GM23338 (cell line): Measurements from ENCODE around the gene TMPRSS2. TPM values are rescaled to one million over a fixed set of nuclear protein-coding genes. Genes with fewer than 3 reads are reported as not detected.

Experiments
- ATAC-seq: fragments of 200-7000 bp; cut with Tn5 transposase; 3 replicates; pipeline ENCODE4 v1.9.1; 2020
- DNase-seq: peaks from one replicate; pipeline ENCODE4 v3.0.0-alpha.2; 2015; ENCODE audit warnings: low spot score
- H2AFZ ChIP-seq: fragments of 200-600 bp; sonication (generic); 2 replicates; pipeline ENCODE4 v1.8.0; 2016; ENCODE audit warnings: antibody characterized with exemption, mild to moderate bottlenecking, moderate library complexity
- H3F3A ChIP-seq: fragments of 200-600 bp; sonication (generic); replicated peaks from 2 replicates; pipeline ENCODE4 v1.8.0; 2017; ENCODE audit warnings: antibody characterized with exemption, mixed run types, low read depth
- H3K27ac ChIP-seq: fragments of 200-600 bp; sonication (generic); 2 replicates; pipeline ENCODE4 v1.6.1; 2016; ENCODE audit warnings: low read depth
- H3K27me3 ChIP-seq: fragments of 200-600 bp; sonication (generic); 2 replicates; pipeline ENCODE4 v1.8.0; 2016; ENCODE audit warnings: mild to moderate bottlenecking, mixed run types, moderate library complexity; ENCODE audit not compliant: insufficient read depth
- H3K36me3 ChIP-seq: fragments of 200-600 bp; sonication (generic); 2 replicates; pipeline ENCODE4 v1.8.0; 2016; ENCODE audit warnings: mild to moderate bottlenecking; ENCODE audit not compliant: insufficient read depth
- H3K4me1 ChIP-seq: fragments of 200-600 bp; sonication (generic); 2 replicates; pipeline ENCODE4 v1.8.0; 2016; ENCODE audit warnings: mild to moderate bottlenecking, moderate library complexity; ENCODE audit not compliant: insufficient read depth
- H3K4me2 ChIP-seq: fragments of 200-600 bp; sonication (generic); 2 replicates; pipeline ENCODE4 v1.7.1; 2017; ENCODE audit warnings: mixed run types
- H3K4me3 ChIP-seq: fragments of 200-600 bp; sonication (generic); 2 replicates; pipeline ENCODE4 v1.6.1; 2016; ENCODE audit warnings: mixed run types
- H3K79me2 ChIP-seq: fragments of 200-600 bp; sonication (generic); replicated peaks from 2 replicates; pipeline ENCODE4 v1.8.0; 2017; ENCODE audit warnings: mild to moderate bottlenecking; ENCODE audit not compliant: insufficient read depth
- H3K9me2 ChIP-seq: fragments of 200-600 bp; sonication (generic); 2 replicates; pipeline ENCODE4 v1.8.0; 2017; ENCODE audit not compliant: insufficient read depth
- H4K20me1 ChIP-seq: fragments of 200-600 bp; sonication (generic); replicated peaks from 2 replicates; pipeline ENCODE4 v1.8.0; 2017; ENCODE audit warnings: mild to moderate bottlenecking; ENCODE audit not compliant: insufficient read depth
- H3K27ac Mint-ChIP-seq: 2 replicates; pipeline ENCODE4 v1.8.0; 2020; ENCODE audit warnings: inconsistent platforms, mild to moderate bottlenecking, moderate library complexity, mixed read lengths
- H3K27me3 Mint-ChIP-seq: 3 replicates; pipeline ENCODE4 v1.8.0; 2022; ENCODE audit warnings: low read depth, mild to moderate bottlenecking, moderate library complexity, mixed read lengths, inconsistent platforms; ENCODE audit not compliant: insufficient read depth, poor library complexity
- H3K36me3 Mint-ChIP-seq: 3 replicates; pipeline ENCODE4 v1.8.0; 2021; ENCODE audit warnings: low read depth, mild to moderate bottlenecking, inconsistent platforms, moderate library complexity, mixed read lengths
- H3K4me1 Mint-ChIP-seq: 3 replicates; pipeline ENCODE4 v1.8.0; 2020; ENCODE audit warnings: mild to moderate bottlenecking, inconsistent platforms, mixed read lengths
- H3K4me3 Mint-ChIP-seq: 3 replicates; pipeline ENCODE4 v1.8.0; 2021; ENCODE audit warnings: moderate library complexity, mild to moderate bottlenecking, inconsistent platforms, mixed read lengths
- H3K9me3 Mint-ChIP-seq: 3 replicates; pipeline ENCODE4 v1.8.0; 2020; ENCODE audit warnings: moderate library complexity, mild to moderate bottlenecking, inconsistent platforms, mixed read lengths
- EZH2 ChIP-seq: fragments of 200-600 bp; sonication (generic); IDR thresholded peaks from one replicate; pipeline ENCODE4 v1.8.0; 2017; ENCODE audit warnings: antibody characterized with exemption, mild to moderate bottlenecking, low read depth; ENCODE audit not compliant: unreplicated experiment
- STAT1 ChIP-seq: IDR thresholded peaks from one replicate; pipeline ENCODE4 v1.6.1; 2016; ENCODE audit warnings: antibody characterized with exemption; ENCODE audit not compliant: unreplicated experiment
- ZNF114 ChIP-seq: fragments of 250-450 bp; sonication (Bioruptor Pico); IDR thresholded peaks from 2 replicates; pipeline ENCODE4 v1.5.0; 2020; ENCODE audit warnings: mild to moderate bottlenecking, moderate library complexity
- ZNF331 ChIP-seq: fragments of 250-450 bp; sonication (Bioruptor Pico); IDR thresholded peaks from 2 replicates; pipeline ENCODE4 v1.5.0; 2020; ENCODE audit warnings: low read depth, mild to moderate bottlenecking, moderate library complexity
- polyA plus RNA-seq: library from polyadenylated mRNA; unstranded; fragments of >200 nt; fragmentation: Nextera tagmentation; extraction: Ambion mirVana; gene quantifications from 2 replicates; pipeline ENCODE4 v1.2.1, GENCODE V29; 2016
- total RNA-seq: library from RNA; depleted of rRNA; stranded (reverse); fragments of >200 nt; shearing (Covaris generic); gene quantifications from 2 replicates; pipeline ENCODE4 v1.2.3, GENCODE V29; 2014
- TF ChIP-seq, protein P1 (sequence below): IDR thresholded peaks from one replicate; pipeline ENCODE4 v1.6.1; 2018; ENCODE audit warnings: antibody characterized with exemption; ENCODE audit not compliant: unreplicated experiment
- TF ChIP-seq, protein P2 (sequence below), 2 experiments: fragments of 200-600 bp in 1 of 2; sonication (generic) in 1 of 2; conservative IDR thresholded peaks; 2 replicates each; pipeline versions ENCODE4 v1.5.1 to v1.6.1; 2016 to 2017; ENCODE audit warnings: antibody characterized with exemption in 2 of 2, low read depth in 2 of 2, mild to moderate bottlenecking in 2 of 2, moderate library complexity in 1 of 2

Gene TMPRSS2
- total and polyA plus RNA-seq, 2 experiments from 2014 or later, result 2.3 to 4.9 TPM

DNA sequence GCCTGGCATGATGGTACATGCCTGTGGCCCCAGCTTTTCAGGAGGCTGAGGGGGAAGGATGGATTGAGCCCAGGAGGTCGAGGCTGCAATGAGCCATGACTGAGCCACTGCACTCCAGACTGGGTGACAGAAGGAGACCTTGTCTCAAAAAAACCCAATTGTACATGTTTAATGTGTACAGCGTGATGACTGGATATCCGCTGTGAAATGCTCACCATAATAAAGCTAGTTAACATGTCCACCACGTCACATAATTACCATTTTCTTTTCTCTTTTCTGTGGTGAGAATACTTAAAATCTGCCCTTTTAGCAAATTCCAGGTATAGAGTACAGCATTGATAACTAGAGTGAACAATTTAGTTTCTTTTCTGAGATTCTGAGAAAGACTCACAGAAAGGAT is 24.0 kb downstream of the TMPRSS2 start:
- Histone ChIP-seq H3K27me3 (no peaks in the 10 kb centered on the region), H3K4me3 (no peak overlapping the region), H3K4me2 (no peak overlapping the region), H3F3A (no peaks in the 10 kb centered on the region), H3K36me3 (no peaks in the 10 kb centered on the region), H3K9me2 (no peaks in the 10 kb centered on the region), H4K20me1 (no peaks in the 10 kb centered on the region; the same call in 1 of the 2 replicates), H3K27ac (no peak overlapping the region), H3K79me2 (no peaks in the 10 kb centered on the region), H2AFZ (no peak overlapping the region), H3K4me1 (peaks cover 5% of the 10 kb centered on the region)
- no peak overlapping the region for H3K4me3 Mint-ChIP-seq
- H3K27ac Mint-ChIP-seq, result no peak overlapping the region
- TF ChIP-seq, protein P1, sequence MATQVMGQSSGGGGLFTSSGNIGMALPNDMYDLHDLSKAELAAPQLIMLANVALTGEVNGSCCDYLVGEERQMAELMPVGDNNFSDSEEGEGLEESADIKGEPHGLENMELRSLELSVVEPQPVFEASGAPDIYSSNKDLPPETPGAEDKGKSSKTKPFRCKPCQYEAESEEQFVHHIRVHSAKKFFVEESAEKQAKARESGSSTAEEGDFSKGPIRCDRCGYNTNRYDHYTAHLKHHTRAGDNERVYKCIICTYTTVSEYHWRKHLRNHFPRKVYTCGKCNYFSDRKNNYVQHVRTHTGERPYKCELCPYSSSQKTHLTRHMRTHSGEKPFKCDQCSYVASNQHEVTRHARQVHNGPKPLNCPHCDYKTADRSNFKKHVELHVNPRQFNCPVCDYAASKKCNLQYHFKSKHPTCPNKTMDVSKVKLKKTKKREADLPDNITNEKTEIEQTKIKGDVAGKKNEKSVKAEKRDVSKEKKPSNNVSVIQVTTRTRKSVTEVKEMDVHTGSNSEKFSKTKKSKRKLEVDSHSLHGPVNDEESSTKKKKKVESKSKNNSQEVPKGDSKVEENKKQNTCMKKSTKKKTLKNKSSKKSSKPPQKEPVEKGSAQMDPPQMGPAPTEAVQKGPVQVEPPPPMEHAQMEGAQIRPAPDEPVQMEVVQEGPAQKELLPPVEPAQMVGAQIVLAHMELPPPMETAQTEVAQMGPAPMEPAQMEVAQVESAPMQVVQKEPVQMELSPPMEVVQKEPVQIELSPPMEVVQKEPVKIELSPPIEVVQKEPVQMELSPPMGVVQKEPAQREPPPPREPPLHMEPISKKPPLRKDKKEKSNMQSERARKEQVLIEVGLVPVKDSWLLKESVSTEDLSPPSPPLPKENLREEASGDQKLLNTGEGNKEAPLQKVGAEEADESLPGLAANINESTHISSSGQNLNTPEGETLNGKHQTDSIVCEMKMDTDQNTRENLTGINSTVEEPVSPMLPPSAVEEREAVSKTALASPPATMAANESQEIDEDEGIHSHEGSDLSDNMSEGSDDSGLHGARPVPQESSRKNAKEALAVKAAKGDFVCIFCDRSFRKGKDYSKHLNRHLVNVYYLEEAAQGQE, result no peak
- TF ChIP-seq STAT1 (no peak), ZNF331 (CRISPR knock-in tag) (no peak), ZNF114 (no peak)
- TF ChIP-seq, protein P2, sequence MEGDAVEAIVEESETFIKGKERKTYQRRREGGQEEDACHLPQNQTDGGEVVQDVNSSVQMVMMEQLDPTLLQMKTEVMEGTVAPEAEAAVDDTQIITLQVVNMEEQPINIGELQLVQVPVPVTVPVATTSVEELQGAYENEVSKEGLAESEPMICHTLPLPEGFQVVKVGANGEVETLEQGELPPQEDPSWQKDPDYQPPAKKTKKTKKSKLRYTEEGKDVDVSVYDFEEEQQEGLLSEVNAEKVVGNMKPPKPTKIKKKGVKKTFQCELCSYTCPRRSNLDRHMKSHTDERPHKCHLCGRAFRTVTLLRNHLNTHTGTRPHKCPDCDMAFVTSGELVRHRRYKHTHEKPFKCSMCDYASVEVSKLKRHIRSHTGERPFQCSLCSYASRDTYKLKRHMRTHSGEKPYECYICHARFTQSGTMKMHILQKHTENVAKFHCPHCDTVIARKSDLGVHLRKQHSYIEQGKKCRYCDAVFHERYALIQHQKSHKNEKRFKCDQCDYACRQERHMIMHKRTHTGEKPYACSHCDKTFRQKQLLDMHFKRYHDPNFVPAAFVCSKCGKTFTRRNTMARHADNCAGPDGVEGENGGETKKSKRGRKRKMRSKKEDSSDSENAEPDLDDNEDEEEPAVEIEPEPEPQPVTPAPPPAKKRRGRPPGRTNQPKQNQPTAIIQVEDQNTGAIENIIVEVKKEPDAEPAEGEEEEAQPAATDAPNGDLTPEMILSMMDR (conservative IDR thresholded peaks at IDR 0.05; ENCODE audit: low read depth in 2 of 2), result no peak
- ATAC-seq (no peak), DNase-seq (no peak)
- H3K4me1 Mint-ChIP-seq, result peaks cover 32% of the 10 kb centered on the region
- H3K36me3 Mint-ChIP-seq, result no peaks in the 10 kb centered on the region; the same call in 2 of the 3 replicates
- no peaks in the 10 kb centered on the region for H3K9me3 Mint-ChIP-seq
- H3K27me3 Mint-ChIP-seq, result peaks cover 2% of the 10 kb centered on the region

DNA sequence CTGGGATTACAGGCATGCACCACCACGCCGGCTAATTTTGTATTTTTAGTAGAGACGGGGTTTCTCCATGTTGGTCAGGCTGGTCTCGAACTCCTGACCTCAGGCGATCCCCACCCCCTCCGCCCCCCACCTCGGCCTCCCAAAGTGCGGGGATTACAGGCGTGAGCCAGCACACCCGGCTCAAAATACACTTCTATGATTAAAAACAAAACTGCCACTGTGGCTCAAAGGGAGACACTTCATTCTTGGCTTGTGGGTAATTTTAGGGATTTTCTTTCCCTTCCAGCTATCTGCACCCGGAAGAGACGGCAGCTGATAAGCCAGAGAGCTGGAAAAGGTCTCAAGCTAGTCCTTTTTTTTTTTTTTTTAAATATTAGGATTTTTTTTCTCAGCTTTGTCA is 24.5 kb downstream of the TMPRSS2 start:
- Histone ChIP-seq H3K27me3 (no peaks in the 10 kb centered on the region), H3K4me2 (no peak overlapping the region), H3K27ac (no peak overlapping the region), H2AFZ (no peak overlapping the region), H3K36me3 (no peaks in the 10 kb centered on the region), H3K4me1 (peaks cover 8% of the 10 kb centered on the region), H3K79me2 (no peaks in the 10 kb centered on the region), H3F3A (no peaks in the 10 kb centered on the region), H4K20me1 (no peaks in the 10 kb centered on the region; the same call in 1 of the 2 replicates), H3K9me2 (no peaks in the 10 kb centered on the region), H3K4me3 (no peak overlapping the region)
- H3K36me3 Mint-ChIP-seq, result no peaks in the 10 kb centered on the region; the same call in 2 of the 3 replicates
- no peak overlapping the region for H3K27ac Mint-ChIP-seq
- H3K4me1 Mint-ChIP-seq, result peaks cover 37% of the 10 kb centered on the region
- H3K4me3 Mint-ChIP-seq, result no peak overlapping the region
- H3K9me3 Mint-ChIP-seq, result no peaks in the 10 kb centered on the region
- no peak for ATAC-seq
- DNase-seq, result no peak
- H3K27me3 Mint-ChIP-seq, result no peaks in the 10 kb centered on the region
- TF ChIP-seq, protein P1, result no peak
- no peak for TF ChIP-seq EZH2
